Stimulated activated CD8-positive, alpha-beta memory T cell treated with anti-CD3 and anti-CD28 coated beads, Interleukin-7, amount 100 ng/mL, for 1 hour (primary cell): ENCODE measurements around the gene DEFB124.
"Not testable (repeated sequence)": the region's sequence is repeated elsewhere in the genome, so short reads cannot be mapped to it uniquely, and the experiment has no call there.

ENCODE experiments used
- DNase-seq, 2 donors: peaks; one replicate each; pipeline ENCODE4 v3.0.0-alpha.2; 2020; ENCODE audit warnings: low read depth in 2 of 2

Gene DEFB124

GRCh38 chr20:31488115-31488514 lies 13.2 kb upstream of the DEFB124 start:
- no peak for DNase-seq

GRCh38 chr20:31485450-31486339 lies 10.8 kb upstream of the DEFB124 start:
- DNase-seq = no peak

- no peak for DNase-seq
These were observed 9.1 kb upstream of the DEFB124 start for GRCh38 chr20:31484001-31484400.

GRCh38 chr20:31476643-31477215 lies 1.8 kb upstream of the DEFB124 start:
- no peak for DNase-seq

- DNase-seq = no peak
These were observed 1.3 kb upstream of the DEFB124 start for GRCh38 chr20:31476294-31476585.

GRCh38 chr20:31475472-31476293 lies 756 bp upstream of the DEFB124 start:
- DNase-seq = no peak

- DNase-seq = no peak
These were observed 860 bp downstream of the DEFB124 start for GRCh38 chr20:31474097-31474436.

GRCh38 chr20:31473331-31474096 lies 1.4 kb downstream of the DEFB124 start:
- DNase-seq = no peak

- DNase-seq = no peak
These were observed 2.3 kb downstream of the DEFB124 start for GRCh38 chr20:31472395-31473330.

- DNase-seq = not testable (repeated sequence)
These were observed 4.0 kb downstream of the DEFB124 start for GRCh38 chr20:31470946-31471345.

- DNase-seq = no peak
These were observed 20.6 kb downstream of the DEFB124 start for GRCh38 chr20:31454361-31454760.

- no peak for DNase-seq
These were observed 22.4 kb downstream of the DEFB124 start for GRCh38 chr20:31452575-31452974.

- no peak for DNase-seq
These were observed 25.2 kb downstream of the DEFB124 start for GRCh38 chr20:31449511-31450414.

GRCh38 chr20:31446084-31446819 lies 28.7 kb downstream of the DEFB124 start:
- DNase-seq = no peak

GRCh38 chr20:31440012-31440659 lies 34.8 kb downstream of the DEFB124 start, which contains the start of gene DEFB123:
Gene DEFB123, plus strand, starts transcription at chr20:31440632. Its CDS starts 67 bp downstream, at chr20:31440699.
- DNase-seq = no peak

GRCh38 chr20:31430568-31431115 lies 44.3 kb downstream of the DEFB124 start:
- DNase-seq = no peak

- DNase-seq = not testable (repeated sequence)
These were observed 47.4 kb downstream of the DEFB124 start for GRCh38 chr20:31427576-31427975.
